Immature natural killer cell (primary cell): ENCODE measurements around the gene RAB23. TPM values are rescaled to one million over a fixed set of nuclear protein-coding genes. Genes with fewer than 3 reads are reported as not detected.

ENCODE experiments used
- DNase-seq, 3 donors: peaks; one replicate each; pipeline ENCODE4 v3.0.0; 2022; ENCODE audit warnings: mixed read lengths in 1 of 3
- H3K27ac Mint-ChIP-seq, 6 donors: one replicate each; pipeline ENCODE4 v1.8.0; 2020; ENCODE audit warnings: mixed read lengths in 6 of 6, mild to moderate bottlenecking in 5 of 6, inconsistent platforms in 4 of 6, moderate library complexity in 3 of 6
- H3K27me3 Mint-ChIP-seq, 3 donors: one replicate each; pipeline ENCODE4 v1.8.0; 2020 to 2021; ENCODE audit warnings: low read depth in 3 of 3, mild to moderate bottlenecking in 3 of 3, mixed read lengths in 3 of 3, moderate library complexity in 3 of 3, inconsistent platforms in 1 of 3
- H3K36me3 Mint-ChIP-seq, 3 donors: one replicate each; pipeline ENCODE4 v1.8.0; 2020; ENCODE audit warnings: mixed read lengths in 3 of 3, inconsistent platforms in 2 of 3, mild to moderate bottlenecking in 2 of 3
- H3K4me1 Mint-ChIP-seq, 2 donors: one replicate each; pipeline ENCODE4 v1.8.0; 2020; ENCODE audit warnings: inconsistent platforms in 2 of 2, mild to moderate bottlenecking in 2 of 2, mixed read lengths in 2 of 2, moderate library complexity in 1 of 2
- H3K4me3 Mint-ChIP-seq, 5 donors: one replicate each; pipeline ENCODE4 v1.8.0; 2020; ENCODE audit warnings: mild to moderate bottlenecking in 5 of 5, mixed read lengths in 5 of 5, inconsistent platforms in 3 of 5, moderate library complexity in 3 of 5
- H3K9me3 Mint-ChIP-seq, 6 donors: one replicate each; pipeline ENCODE4 v1.8.0; 2020; ENCODE audit warnings: mild to moderate bottlenecking in 6 of 6, mixed read lengths in 6 of 6, inconsistent platforms in 4 of 6, moderate library complexity in 3 of 6
- polyA plus RNA-seq, 3 donors: library from polyadenylated mRNA; unstranded; fragments of 300-500 nt; fragmentation: Illumina TruSeq; gene quantifications; one replicate each; pipeline ENCODE4 v1.2.3, GENCODE V29; 2021

RAB23 gene
- polyA plus RNA-seq, 3 donors from 2014 or later, result 0.94 to 1.1 TPM; not detected in 1

- no peak for DNase-seq
- Mint-ChIP-seq H3K9me3 (no peaks in the 10 kb centered on the region), H3K27ac (no peak overlapping the region), H3K36me3 (peaks cover 11 to 35% (median 18%) of the 10 kb centered on the region in 3 donors), H3K27me3 (no peaks in the 10 kb centered on the region), H3K4me3 (no peak overlapping the region), H3K4me1 (no peaks in the 10 kb centered on the region)
Observed at GRCh38 chr6:57159127-57159526, 63.0 kb downstream of the RAB23 start.

GRCh38 chr6:57158658-57159057 lies 63.4 kb downstream of the RAB23 start:
- no peak overlapping the region for H3K27ac Mint-ChIP-seq
- H3K27me3 Mint-ChIP-seq, result no peaks in the 10 kb centered on the region
- H3K9me3 Mint-ChIP-seq, result no peaks in the 10 kb centered on the region
- DNase-seq, result no peak
- no peak overlapping the region for H3K4me3 Mint-ChIP-seq
- no peaks in the 10 kb centered on the region for H3K4me1 Mint-ChIP-seq
- peaks cover 11 to 35% (median 14%) of the 10 kb centered on the region in 3 donors for H3K36me3 Mint-ChIP-seq

DNA sequence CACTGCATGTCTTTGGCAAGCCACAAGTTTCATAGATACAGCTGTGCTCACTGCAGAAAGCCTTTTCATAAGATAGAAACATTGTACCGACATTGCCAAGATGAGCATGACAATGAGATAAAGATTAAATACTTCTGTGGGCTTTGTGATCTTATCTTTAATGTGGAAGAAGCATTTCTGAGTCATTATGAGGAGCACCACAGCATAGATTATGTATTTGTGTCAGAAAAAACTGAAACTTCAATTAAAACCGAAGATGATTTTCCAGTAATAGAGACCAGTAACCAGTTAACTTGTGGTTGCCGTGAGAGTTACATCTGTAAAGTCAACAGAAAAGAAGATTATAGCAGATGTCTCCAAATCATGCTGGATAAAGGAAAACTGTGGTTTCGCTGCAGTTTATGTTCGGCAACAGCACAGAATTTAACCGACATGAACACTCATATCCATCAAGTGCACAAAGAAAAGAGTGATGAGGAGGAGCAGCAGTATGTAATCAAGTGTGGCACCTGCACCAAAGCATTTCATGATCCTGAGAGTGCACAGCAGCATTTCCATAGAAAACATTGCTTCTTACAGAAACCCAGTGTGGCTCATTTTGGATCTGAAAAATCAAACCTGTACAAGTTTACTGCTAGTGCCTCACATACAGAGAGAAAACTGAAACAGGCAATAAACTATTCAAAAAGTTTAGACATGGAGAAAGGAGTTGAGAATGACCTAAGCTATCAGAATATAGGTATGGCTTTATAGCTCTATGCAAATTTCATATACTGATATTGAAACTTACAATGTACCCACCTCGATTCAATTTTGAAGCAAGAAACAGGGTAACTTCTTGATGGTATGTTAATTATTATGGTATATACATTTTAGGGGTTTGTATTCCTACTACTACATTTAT lies 73.9 kb downstream of the RAB23 start:
- Mint-ChIP-seq H3K9me3 (no peaks in the 10 kb centered on the region), H3K4me3 (no peak overlapping the region), H3K4me1 (no peaks in the 10 kb centered on the region), H3K36me3 (peaks cover 34 to 49% (median 45%) of the 10 kb centered on the region in 3 donors), H3K27me3 (peaks cover 0 to 1% (median 0%) of the 10 kb centered on the region in 3 donors), H3K27ac (no peak overlapping the region)
- DNase-seq, result no peak

DNA sequence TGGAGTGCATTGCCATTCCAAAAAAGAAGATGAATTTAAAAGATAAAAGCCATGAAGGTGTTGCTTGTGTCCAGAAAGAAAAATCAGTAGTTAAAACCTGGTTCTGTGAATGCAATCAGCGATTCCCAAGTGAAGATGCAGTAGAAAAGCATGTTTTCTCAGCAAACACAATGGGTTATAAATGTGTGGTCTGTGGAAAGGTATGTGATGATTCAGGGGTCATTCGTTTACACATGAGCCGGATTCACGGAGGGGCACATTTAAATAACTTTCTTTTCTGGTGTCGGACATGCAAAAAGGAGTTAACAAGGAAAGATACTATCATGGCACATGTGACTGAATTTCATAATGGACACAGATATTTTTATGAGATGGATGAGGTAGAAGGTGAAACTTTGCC lies 74.7 kb downstream of the RAB23 start:
- no peak for DNase-seq
- H3K36me3 Mint-ChIP-seq, result peaks cover 34 to 52% (median 47%) of the 10 kb centered on the region in 3 donors
- no peaks in the 10 kb centered on the region for H3K27me3 Mint-ChIP-seq
- peak overlapping the region in 1 of 6 donors; percentile 40 for H3K27ac Mint-ChIP-seq
- no peaks in the 10 kb centered on the region for H3K9me3 Mint-ChIP-seq
- H3K4me3 Mint-ChIP-seq, result no peak overlapping the region
- H3K4me1 Mint-ChIP-seq, result no peaks in the 10 kb centered on the region

DNA sequence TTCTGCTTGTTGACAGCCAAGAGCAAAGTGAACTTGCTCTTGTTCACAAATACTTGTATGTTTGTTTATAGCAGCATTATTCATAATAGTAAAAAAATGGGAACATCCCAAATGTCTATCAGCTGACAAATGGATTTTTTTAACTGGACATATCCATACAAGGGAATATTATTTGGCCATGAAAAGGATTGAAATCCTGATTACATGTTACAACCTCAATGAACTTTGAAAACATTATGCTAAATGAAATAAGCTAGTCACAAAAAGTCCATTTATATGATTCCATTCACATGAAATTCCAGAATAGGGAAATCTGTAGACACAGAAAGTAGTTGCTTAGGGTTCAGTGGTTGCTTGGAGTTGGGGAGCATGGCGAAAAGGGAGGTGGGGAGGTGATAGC lies 78.4 kb downstream of the RAB23 start:
- Mint-ChIP-seq H3K4me3 (no peak overlapping the region), H3K27me3 (no peaks in the 10 kb centered on the region), H3K9me3 (no peaks in the 10 kb centered on the region), H3K4me1 (no peaks in the 10 kb centered on the region), H3K27ac (no peak overlapping the region), H3K36me3 (peaks cover 34 to 54% (median 51%) of the 10 kb centered on the region in 3 donors)
- DNase-seq, result no peak

- Mint-ChIP-seq H3K9me3 (no peaks in the 10 kb centered on the region), H3K4me3 (no peak overlapping the region), H3K27me3 (peaks cover 0 to 6% (median 0%) of the 10 kb centered on the region in 3 donors), H3K27ac (no peak overlapping the region), H3K4me1 (peaks cover 11 to 13% of the 10 kb centered on the region in 2 donors), H3K36me3 (peaks cover 24 to 41% (median 39%) of the 10 kb centered on the region in 3 donors)
- DNase-seq, result no peak
Observed at GRCh38 chr6:57142178-57142525, 80.0 kb downstream of the RAB23 start.

DNA sequence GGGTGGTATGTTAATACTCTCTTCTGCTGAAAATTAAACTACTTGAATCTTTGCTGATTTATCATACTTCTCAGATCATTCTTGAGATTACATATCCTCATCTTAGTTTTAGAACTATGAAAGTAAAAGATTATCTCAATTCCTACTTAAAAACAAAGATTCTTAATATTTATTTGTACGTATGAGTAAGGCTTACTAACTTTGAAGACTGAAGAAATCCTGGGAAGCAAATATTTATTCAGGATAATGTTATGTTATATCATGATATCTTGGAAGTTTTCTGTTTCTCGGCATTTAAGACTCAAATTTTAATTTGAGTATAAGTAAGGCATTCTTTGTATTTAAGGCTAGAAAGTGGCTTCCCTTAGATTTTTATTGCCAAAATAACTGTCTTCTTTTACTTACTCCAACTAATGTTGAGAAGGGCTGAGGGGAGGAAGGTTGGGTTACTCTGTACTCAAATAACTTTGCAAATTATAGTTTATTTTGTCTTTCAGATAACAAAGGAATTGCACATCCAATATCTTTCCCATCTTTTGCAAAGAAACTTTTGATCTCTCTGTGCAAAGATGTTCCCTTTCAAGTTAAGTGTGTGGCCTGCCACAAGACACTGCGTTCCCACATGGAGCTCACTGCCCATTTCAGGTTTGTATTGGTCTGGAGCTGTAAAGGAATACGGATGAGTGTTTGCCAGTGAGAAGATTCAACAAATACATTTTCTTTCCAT lies 80.5 kb downstream of the RAB23 start:
- Mint-ChIP-seq H3K4me1 (peaks cover 13 to 18% of the 10 kb centered on the region in 2 donors), H3K36me3 (peaks cover 26 to 41% (median 39%) of the 10 kb centered on the region in 3 donors), H3K9me3 (no peaks in the 10 kb centered on the region), H3K4me3 (no peak overlapping the region), H3K27me3 (peaks cover 0 to 6% (median 0%) of the 10 kb centered on the region in 3 donors), H3K27ac (no peak overlapping the region)
- no peak for DNase-seq

GRCh38 chr6:57138026-57138425 lies 84.1 kb downstream of the RAB23 start:
- Mint-ChIP-seq H3K4me1 (peaks cover 13 to 26% of the 10 kb centered on the region in 2 donors), H3K36me3 (peaks cover 29 to 46% (median 30%) of the 10 kb centered on the region in 3 donors), H3K9me3 (no peaks in the 10 kb centered on the region), H3K4me3 (peak overlapping the region in 2 of 5 donors; percentile 21 to 46), H3K27me3 (peaks cover 0 to 6% (median 0%) of the 10 kb centered on the region in 3 donors), H3K27ac (peak overlapping the region in 3 of 6 donors; percentile 38 to 62 (median 38))
- peak; percentile 13 to 59 (median 43) for DNase-seq

DNA sequence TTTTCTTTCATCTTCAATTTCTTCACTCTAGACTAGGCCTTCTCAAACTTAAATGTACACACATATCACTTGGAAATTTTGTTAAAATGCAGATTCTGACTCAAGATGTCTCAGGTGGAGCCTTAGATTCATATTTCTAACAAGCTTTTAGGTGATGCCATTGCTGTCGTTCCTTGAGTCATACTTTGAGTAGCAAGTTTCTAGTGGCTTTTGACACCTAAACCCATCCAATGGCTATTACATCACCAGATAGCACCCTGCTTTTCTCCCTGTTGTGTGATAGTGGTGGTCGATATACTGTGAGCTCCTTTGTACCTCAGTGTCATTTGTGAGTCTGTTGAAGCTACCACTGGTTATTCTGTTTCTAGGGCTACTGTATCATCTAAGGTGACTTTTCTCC lies 84.8 kb downstream of the RAB23 start:
- peaks cover 13 to 26% of the 10 kb centered on the region in 2 donors for H3K4me1 Mint-ChIP-seq
- H3K4me3 Mint-ChIP-seq, result peak overlapping the region in 2 of 5 donors; percentile 21 to 46
- H3K27me3 Mint-ChIP-seq, result peaks cover 0 to 6% (median 0%) of the 10 kb centered on the region in 3 donors
- peaks cover 28 to 42% (median 29%) of the 10 kb centered on the region in 3 donors for H3K36me3 Mint-ChIP-seq
- H3K9me3 Mint-ChIP-seq, result no peaks in the 10 kb centered on the region
- peak; percentile 25 to 51 (median 49) for DNase-seq
- peak overlapping the region in 4 of 6 donors; percentile 25 to 83 (median 56) for H3K27ac Mint-ChIP-seq

Other genes starting within 250 kb of the RAB23 start
- 1 to 10 TPM; 2.6 to 7.9 (median 6.1) TPM for gene KIAA1586, start 175.6 kb downstream of the RAB23 start, polyA plus RNA-seq
- 10 to 100 TPM; 10.2 to 26.0 (median 11.8) TPM for gene ZNF451, start 132.1 kb downstream of the RAB23 start, polyA plus RNA-seq
- gene BAG2, start 50.0 kb downstream of the RAB23 start, polyA plus RNA-seq, result 1 to 10 TPM; 1.2 to 1.8 (median 1.7) TPM
- gene PRIM2, start 95.3 kb upstream of the RAB23 start, polyA plus RNA-seq, result 10 to 100 TPM in 1 of 3 donors, 1 to 10 TPM in 2; 2.6 to 15.2 (median 7.7) TPM